PFSK-1 (cell line): Measurements from ENCODE around the gene ACTR3.

Experiments
- POLR2AphosphoS5 ChIP-seq: IDR thresholded peaks from 2 replicates; pipeline ENCODE4 v1.6.1; 2012; ENCODE audit warnings: low read depth, mild to moderate bottlenecking, control low read depth, low read length, moderate library complexity
- SIN3A ChIP-seq: IDR thresholded peaks from 2 replicates; pipeline ENCODE4 v1.6.1; 2012; ENCODE audit warnings: mild to moderate bottlenecking, low read length, moderate library complexity, borderline replicate concordance; ENCODE audit not compliant: insufficient read depth
- TAF1 ChIP-seq: IDR thresholded peaks from 2 replicates; pipeline ENCODE4 v1.6.1; 2012; ENCODE audit warnings: low read length, control low read depth, borderline replicate concordance; ENCODE audit not compliant: insufficient read depth

DNA sequence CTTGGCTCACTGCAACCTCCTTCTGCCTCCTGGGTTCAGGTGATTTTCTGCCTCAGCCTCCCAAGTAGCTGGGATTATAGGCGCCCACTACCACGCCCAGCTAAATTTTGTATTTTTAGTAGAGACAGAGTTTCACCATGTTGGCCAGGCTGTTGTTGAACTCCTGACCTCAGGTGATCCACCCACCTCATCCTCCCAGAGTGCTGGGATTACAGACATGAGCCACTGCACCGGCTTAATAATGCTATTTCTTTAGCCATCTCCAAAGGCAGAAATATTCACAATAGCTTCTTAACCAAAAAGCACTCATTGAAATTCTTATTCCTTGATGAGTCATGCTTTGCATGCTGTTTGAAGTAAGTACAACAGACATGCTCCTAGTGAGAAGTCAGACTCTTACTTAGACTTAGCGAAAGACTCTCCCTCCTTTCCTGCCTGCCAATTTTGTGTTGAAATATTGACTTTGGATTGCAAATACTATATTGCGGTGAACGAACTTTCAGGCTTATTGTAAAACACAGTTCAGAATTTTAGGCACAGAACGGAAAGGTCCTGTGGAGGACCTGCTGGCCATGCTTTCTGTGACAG is 4.4 kb downstream of the ACTR3 start:
- no peak for TF ChIP-seq POLR2AphosphoS5
- TF ChIP-seq TAF1 = no peak
- no peak for TF ChIP-seq SIN3A
